GM12878 (cell line): ENCODE measurements around the gene NHERF2. TPM values are rescaled to one million over a fixed set of nuclear protein-coding genes. Genes with fewer than 3 reads are reported as not detected.

ENCODE experiments used
- ATAC-seq: fragments of 200-7000 bp; cut with Tn5 transposase; 3 replicates; pipeline ENCODE4 v1.9.1; 2020; ENCODE audit warnings: mild to moderate bottlenecking, moderate library complexity
- BruUV-seq: library from RNA; stranded (reverse); fragments of 400-500 nt; replicated peaks from 2 replicates; lab custom pipeline; 2021; lab: Mats Ljungman, UMichigan
- CTCF ChIA-PET: fragments of 300-600 bp; sonication (Branson Sonifier 250); formaldehyde crosslinking; extraction: SDS; loops from one replicate; lab custom pipeline; 2021; ENCODE audit warnings: inconsistent platforms; lab: Yijun Ruan, JAX
- POLR2A ChIA-PET: fragments of 350-600 bp; formaldehyde crosslinking; extraction: SDS; loops from one replicate; lab custom pipeline; 2021; ENCODE audit warnings: inconsistent platforms; lab: Charles Lee
- RAD21 ChIA-PET: fragments of 300-600 bp; sonication (Branson Sonifier 250); formaldehyde crosslinking; loops from one replicate; lab custom pipeline; 2023; ENCODE audit warnings: antibody characterized with exemption; ENCODE audit not compliant: unreplicated experiment; lab: Charles Lee
- SMC1A ChIA-PET: fragments of 300-600 bp; sonication (Branson Sonifier 250); formaldehyde crosslinking; loops from one replicate; lab custom pipeline; 2023; ENCODE audit not compliant: unreplicated experiment, uncharacterized antibody; lab: Charles Lee
- DNase-seq: peaks from one replicate; pipeline ENCODE4 v3.0.0-alpha.2; 2011; ENCODE audit warnings: low read depth, low spot score
- FAIRE-seq: peaks from 3 replicates; lab custom pipeline; 2011; peaks lifted over from hg19 to GRCh38; lab: Jason Lieb, UNC
- H2AFZ ChIP-seq: 2 replicates; pipeline ENCODE4 v1.6.0; 2011; ENCODE audit warnings: low read depth, low read length, control low read depth; ENCODE audit not compliant: control insufficient read depth
- H3K27ac ChIP-seq: 2 replicates; pipeline ENCODE4 v1.5.1; 2011; ENCODE audit warnings: control low read depth; ENCODE audit not compliant: control insufficient read depth, insufficient read depth
- H3K27me3 ChIP-seq, 2 experiments: replicated peaks in 1 of 2; 2 replicates each; pipeline versions ENCODE4 v1.6.0 to v1.6.1; 2011; ENCODE audit warnings: low read length in 1 of 2; ENCODE audit not compliant: control insufficient read depth in 2 of 2, insufficient read depth in 2 of 2
- H3K36me3 ChIP-seq, 2 experiments: 2 replicates each; pipeline ENCODE4 v1.5.1; 2011; ENCODE audit warnings: low read length in 1 of 2; ENCODE audit not compliant: control insufficient read depth in 2 of 2, insufficient read depth in 2 of 2
- H3K4me1 ChIP-seq: 2 replicates; pipeline ENCODE4 v1.6.1; 2011; ENCODE audit warnings: mild to moderate bottlenecking, low read length, moderate library complexity, mixed read lengths; ENCODE audit not compliant: control insufficient read depth, insufficient read depth
- H3K4me2 ChIP-seq: 2 replicates; pipeline ENCODE4 v1.6.0; 2011; ENCODE audit warnings: control low read depth; ENCODE audit not compliant: control insufficient read depth, insufficient read depth
- H3K4me3 ChIP-seq: fragments of 200-600 bp; sonication (generic); 2 replicates; pipeline ENCODE4 v1.5.1; 2016
- H3K79me2 ChIP-seq: 2 replicates; pipeline ENCODE4 v1.6.0; 2011; ENCODE audit warnings: low read length; ENCODE audit not compliant: control insufficient read depth, insufficient read depth
- H3K9ac ChIP-seq: 2 replicates; pipeline ENCODE4 v1.8.0; 2011; ENCODE audit warnings: low read length, control low read depth, mixed read lengths; ENCODE audit not compliant: control insufficient read depth, insufficient read depth
- H3K9me3 ChIP-seq: replicated peaks from 3 replicates; pipeline ENCODE4 v1.5.1; 2011; ENCODE audit warnings: mild to moderate bottlenecking, low read length; ENCODE audit not compliant: control insufficient read depth, insufficient read depth
- H4K20me1 ChIP-seq: 2 replicates; pipeline ENCODE4 v1.6.0; 2011; ENCODE audit not compliant: control insufficient read depth, insufficient read depth
- E2F4 ChIP-seq: IDR thresholded peaks from 2 replicates; pipeline ENCODE4 v1.6.1; 2012; ENCODE audit warnings: low read depth, low read length, improper control_type of control experiment
- EED ChIP-seq: sonication (generic); IDR thresholded peaks from 2 replicates; pipeline ENCODE4 v1.6.1; 2016; ENCODE audit warnings: antibody characterized with exemption, low read depth
- EGR1 ChIP-seq, 2 experiments: IDR thresholded peaks; 1 replicate in 1 of 2; 2 replicates in 1 of 2; pipeline ENCODE4 v1.6.1; 2011 to 2012; ENCODE audit warnings: low read depth in 2 of 2, low read length in 2 of 2, borderline replicate concordance in 1 of 2, mild to moderate bottlenecking in 1 of 2, moderate library complexity in 1 of 2
- IKZF1 ChIP-seq: fragments of 450-650 bp; conservative IDR thresholded peaks from 2 replicates; pipeline ENCODE4 v1.6.1; 2017; ENCODE audit warnings: antibody characterized with exemption, mild to moderate bottlenecking
- KDM1A ChIP-seq: fragments of 200-600 bp; sonication (generic); IDR thresholded peaks from 2 replicates; pipeline ENCODE4 v1.6.1; 2016; ENCODE audit warnings: borderline replicate concordance
- MAX ChIP-seq: IDR thresholded peaks from 2 replicates; pipeline ENCODE4 v1.6.1; 2012; ENCODE audit warnings: low read depth, low read length, improper control_type of control experiment
- MTA3 ChIP-seq: IDR thresholded peaks from 2 replicates; pipeline ENCODE4 v1.6.1; 2012; ENCODE audit warnings: low read length, inconsistent platforms, borderline replicate concordance
- NR2C2 ChIP-seq: IDR thresholded peaks from 2 replicates; pipeline ENCODE4 v1.6.1; 2011; ENCODE audit warnings: borderline replicate concordance, low read depth; ENCODE audit not compliant: control insufficient read depth, insufficient read length
- ZZZ3 ChIP-seq: IDR thresholded peaks from 2 replicates; pipeline ENCODE4 v1.6.1; 2011; ENCODE audit warnings: low read depth; ENCODE audit not compliant: control insufficient read depth, insufficient read length
- WGBS: methylation state at CpG from one replicate; pipeline ENCODE4 v1.1.6; 2016; ENCODE audit warnings: low lambda C conversion rate; ENCODE audit not compliant: insufficient replicate concordance, insufficient coverage; ENCODE audit errors: missing lambda C conversion rate; 5-methylcytosine and 5-hydroxymethylcytosine counted together
- in situ Hi-C: fragments of 300-500 bp; cut with MboI; formaldehyde crosslinking; loops from 9 replicates; pipeline ENCODE4 v1.14.3; 2018; ENCODE audit warnings: mixed read lengths
- intact Hi-C: fragments of 100-400 bp; cut with micrococcal nuclease; formaldehyde crosslinking; loops from one replicate; pipeline ENCODE4 v1.14.2; 2022; ENCODE audit not compliant: unreplicated experiment
- polyA plus RNA-seq, 11 experiments: library from polyadenylated mRNA; depleted of rRNA in 4 of 11; unstranded in 6 of 11; stranded (reverse) in 5 of 11; fragments of >200 nt; fragmentation: Nextera tagmentation in 4 of 11; fragmentation: Illumina TruSeq in 1 of 11; extraction: Ambion mirVana in 4 of 11; extraction: Trizol in 1 of 11; gene quantifications; 1 replicate in 1 of 11; 2 replicates in 10 of 11; pipeline versions ENCODE4 v1.2.1 to v1.2.3, GENCODE V29; 2011 to 2016; ENCODE audit warnings: inconsistent platforms in 2 of 11, missing spikeins in 2 of 11, low read depth in 1 of 11
- total RNA-seq, 4 experiments: library from RNA; depleted of rRNA in 3 of 4; stranded (reverse); fragments of >200 nt in 3 of 4; fragmentation: Illumina TruSeq in 1 of 4; extraction: Trizol in 1 of 4; gene quantifications; 2 replicates each; pipeline versions ENCODE4 v1.2.1 to v1.2.3, GENCODE V29; 2013 to 2021

NHERF2 gene
- total and polyA plus RNA-seq, 10 of the 15 experiments (the other 5 are each of a cell fraction or from before 2014, with no cell fraction given), result 0.05 to 0.31 (median 0.08) TPM; not detected in 4

- Histone ChIP-seq H3K4me1 (peaks cover 22% of the 10 kb centered on the region), H2AFZ (no peak overlapping the region), H3K36me3 (peaks cover 0 to 3% of the 10 kb centered on the region in 2 experiments; a peak in 1 of 4 replicates), H3K9me3 (no peaks in the 10 kb centered on the region), H3K27me3 (no peaks in the 10 kb centered on the region), H3K79me2 (peaks cover 67% of the 10 kb centered on the region), H3K27ac (peak overlapping the region; percentile 89), H3K4me2 (peak overlapping the region; percentile 98), H4K20me1 (peaks cover under 1% of the 10 kb centered on the region; the same call in 1 of the 2 replicates), H3K4me3 (peak overlapping the region; percentile 100), H3K9ac (peak overlapping the region; percentile 92)
- in situ Hi-C loops, result no loop called here
- TF ChIP-seq ZZZ3, result no peak
- no peak for TF ChIP-seq KDM1A
- TF ChIP-seq IKZF1, result 0 out of 2 replicates have a peak, but pooled peaks have one; percentile 37
- TF ChIP-seq EGR1 (IDR thresholded peaks at IDR 0.05; ENCODE audit: borderline replicate concordance in 1 of 2, low read depth in 2 of 2, low read length in 2 of 2), result 0 out of 3 replicates have a peak, but pooled peaks of 1 of the 2 experiments have one; percentile 26
- no peak for TF ChIP-seq MTA3
- peak; percentile 48; the same call in 1 of the 2 replicates for TF ChIP-seq E2F4
- TF ChIP-seq EED, result 0 out of 2 replicates have a peak, but pooled peaks have one; percentile 13
- TF ChIP-seq MAX, result no peak
- TF ChIP-seq NR2C2, result no peak
- ChIA-PET POLR2A (interaction anchor here (0.6 to 2.2 kb wide), 5 partner anchors 12 to 526 kb away, joined by 3 to 14 read pairs (median 7); partner anchors contain the start of gene TRAF7), SMC1A (interaction anchor here (1.1 to 1.9 kb wide), 3 partner anchors 27 to 147 kb away, joined by 3 to 5 read pairs (median 3); partner anchors contain the start of genes NOXO1, NTHL1, TRAF7 and TSC2), CTCF (interaction anchor here (1.3 to 1.4 kb wide), 3 partner anchors 8 to 132 kb away, joined by 3 to 8 read pairs (median 3); no protein-coding TSS in a partner anchor), RAD21 (interaction anchor here (1.3 kb wide), 1 partner anchor 18 kb away, joined by 3 read pairs; no protein-coding TSS in a partner anchor)
- DNase-seq (no peak), FAIRE-seq (no peak), ATAC-seq (peak; percentile 5)
- intact Hi-C loops, result loop anchor here (5.0 kb wide), 1 partner anchor 144 kb away; no protein-coding TSS in a partner anchor
- under 1% methylated on average over 20 of the region's 23 CpGs for WGBS
- BruUV-seq, result no TSS peak
Observed at GRCh38 chr16:2008631-2009163, 18.0 kb upstream of the NHERF2 start.
